ENCODE data around the gene MCM5. TPM values are rescaled to one million over a fixed set of nuclear protein-coding genes. Genes with fewer than 3 reads are reported as not detected.

Gene MCM5
- total and polyA plus RNA-seq, 2 experiments from 2014 or later = 34.4 to 51.5 TPM

DNA sequence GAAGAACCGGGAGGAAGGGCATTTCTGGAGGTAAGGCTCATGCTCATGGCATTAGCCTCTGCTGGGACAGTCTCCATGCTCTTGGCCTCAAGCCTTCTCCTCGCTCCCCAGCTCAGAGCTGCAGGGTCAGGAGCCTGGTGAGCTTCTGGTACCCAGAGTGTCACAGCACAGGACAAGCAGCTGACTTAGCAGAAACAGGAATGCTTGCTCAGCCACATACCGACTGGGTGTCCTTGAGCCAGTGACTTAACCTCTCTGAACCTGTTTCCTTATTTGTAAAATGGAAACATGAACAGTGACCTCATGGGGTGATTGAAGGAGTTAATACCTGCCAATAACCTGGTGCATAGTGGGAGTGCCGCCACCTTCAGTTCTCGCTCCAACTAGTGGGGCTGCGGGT, 72.5 kb downstream of the MCM5 start:
- Histone ChIP-seq H3K79me2 (ENCODE audit: insufficient read depth) (no peaks in the 10 kb centered on the region), H3K4me1 (ENCODE audit: insufficient read depth) (peaks cover 5% of the 10 kb centered on the region; the same call in 1 of the 2 replicates), H2AFZ (no peak overlapping the region), H4K20me1 (ENCODE audit: insufficient read depth) (no peaks in the 10 kb centered on the region), H3K4me3 (no peak overlapping the region), H3K36me3 (ENCODE audit: low read depth) (no peaks in the 10 kb centered on the region), H3K4me2 (ENCODE audit: unreplicated experiment) (no peak overlapping the region), H3F3A (ENCODE audit: insufficient read depth) (no peaks in the 10 kb centered on the region), H3K27me3 (replicated peaks; ENCODE audit: insufficient read depth) (no peaks in the 10 kb centered on the region), H3K9ac (no peak overlapping the region), H3K27ac (no peak overlapping the region), H3K9me3 (ENCODE audit: low read depth) (no peaks in the 10 kb centered on the region), H3K9me2 (ENCODE audit: insufficient read depth) (no peaks in the 10 kb centered on the region)
- TF ChIP-seq EZH2phosphoT487 (IDR thresholded peaks at IDR 0.05; ENCODE audit: insufficient read depth, low read depth) (no peak), EZH2 (IDR thresholded peaks at IDR 0.05; ENCODE audit: insufficient read depth, poor library complexity, severe bottlenecking) (no peak)
- 86 to 87% methylated on average over 6 of the region's 6 CpGs for WGBS, 2 experiments (ENCODE audit: low coverage in 1 of 2, low lambda C conversion rate in 2 of 2, missing lambda C conversion rate in 2 of 2)
- no peak for DNase-seq
- in situ Hi-C loops (cut with MboI) = no loop called here

DNA sequence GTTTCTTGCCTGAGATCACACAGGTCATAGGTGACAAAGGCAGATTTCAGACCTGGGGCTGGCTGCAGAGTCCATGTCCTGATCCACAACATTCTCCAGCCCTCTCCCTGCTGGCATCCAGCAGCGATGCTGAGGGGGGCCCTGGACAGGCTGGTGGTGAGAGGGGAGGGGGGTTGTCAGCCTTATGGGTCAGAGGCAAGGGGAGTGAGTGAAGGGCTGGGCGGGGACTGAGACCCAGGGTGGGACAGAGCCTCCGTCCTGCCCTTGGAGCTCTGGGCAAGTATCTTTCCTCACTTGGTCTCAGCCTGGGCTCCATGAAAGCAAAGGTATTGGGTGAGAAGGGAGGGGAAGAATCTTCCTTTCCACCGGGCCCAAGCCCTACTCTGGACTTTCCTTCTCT, 74.0 kb downstream of the MCM5 start:
- 75 to 86% methylated on average over 1 to 4 of the region's 4 CpGs for WGBS, 2 experiments (ENCODE audit: low coverage in 1 of 2, low lambda C conversion rate in 2 of 2, missing lambda C conversion rate in 2 of 2)

More for the DNA sequence above, 74.0 kb downstream of the MCM5 start:
- no peaks in the 10 kb centered on the region for H3K9me2 ChIP-seq (ENCODE audit: insufficient read depth)
- DNase-seq = no peak
- in situ Hi-C loops (cut with MboI) = no loop called here
- H3F3A ChIP-seq (ENCODE audit: insufficient read depth) = peaks cover 6% of the 10 kb centered on the region; the same call in 1 of the 2 replicates
- TF ChIP-seq EZH2phosphoT487 (IDR thresholded peaks at IDR 0.05; ENCODE audit: insufficient read depth, low read depth) = no peak
- no peak for TF ChIP-seq EZH2 (IDR thresholded peaks at IDR 0.05; ENCODE audit: insufficient read depth, poor library complexity, severe bottlenecking)
- no peak overlapping the region for H3K4me2 ChIP-seq (ENCODE audit: unreplicated experiment)
- no peak overlapping the region for H3K27ac ChIP-seq
- no peaks in the 10 kb centered on the region for H3K79me2 ChIP-seq (ENCODE audit: insufficient read depth)
- no peaks in the 10 kb centered on the region for H3K36me3 ChIP-seq (ENCODE audit: low read depth)
- no peak overlapping the region for H2AFZ ChIP-seq
- no peak overlapping the region for H3K4me3 ChIP-seq
- H3K9ac ChIP-seq = no peak overlapping the region
- H3K27me3 ChIP-seq (replicated peaks; ENCODE audit: insufficient read depth) = no peaks in the 10 kb centered on the region
- H4K20me1 ChIP-seq (ENCODE audit: insufficient read depth) = no peaks in the 10 kb centered on the region
- peaks cover 9% of the 10 kb centered on the region for H3K4me1 ChIP-seq (ENCODE audit: insufficient read depth)
- no peaks in the 10 kb centered on the region for H3K9me3 ChIP-seq (ENCODE audit: low read depth)

Other genes with a start within 250 kb of the MCM5 start
- gene HMGXB4, start 142.6 kb upstream of the MCM5 start, total RNA-seq (2014; rRNA removed; shearing (Covaris generic)) = 10.2 and 12.4 TPM in 2 replicates
- 17.1 and 17.8 TPM in 2 replicates for gene HMGXB4, start 142.6 kb upstream of the MCM5 start, polyA plus RNA-seq (2016; fragmentation: Nextera tagmentation; extraction: Ambion mirVana)
- 61.3 and 62.2 TPM in 2 replicates for gene TOM1, start 100.2 kb upstream of the MCM5 start, total RNA-seq (2014; rRNA removed; shearing (Covaris generic))
- 69.7 and 72.9 TPM in 2 replicates for gene TOM1, start 100.2 kb upstream of the MCM5 start, polyA plus RNA-seq (2016; fragmentation: Nextera tagmentation; extraction: Ambion mirVana)
- gene HMOX1, start 19.0 kb upstream of the MCM5 start, total RNA-seq (2014; rRNA removed; shearing (Covaris generic)) = 71.6 and 82.9 TPM in 2 replicates
- gene HMOX1, start 19.0 kb upstream of the MCM5 start, polyA plus RNA-seq (2016; fragmentation: Nextera tagmentation; extraction: Ambion mirVana) = 44.3 and 46.6 TPM in 2 replicates
- gene RASD2, start 140.7 kb downstream of the MCM5 start, total RNA-seq (2014; rRNA removed; shearing (Covaris generic)) = 0.76 and 3.7 TPM in 2 replicates
- gene RASD2, start 140.7 kb downstream of the MCM5 start, polyA plus RNA-seq (2016; fragmentation: Nextera tagmentation; extraction: Ambion mirVana) = 1.5 and 1.6 TPM in 2 replicates
- not detected in 2 replicates for gene MB, start 217.2 kb downstream of the MCM5 start, total RNA-seq (2014; rRNA removed; shearing (Covaris generic))
- gene MB, start 217.2 kb downstream of the MCM5 start, polyA plus RNA-seq (2016; fragmentation: Nextera tagmentation; extraction: Ambion mirVana) = 0.47 TPM in 1 of 2 replicates, not detected in the other
- gene APOL6, start 248.3 kb downstream of the MCM5 start, total RNA-seq (2014; rRNA removed; shearing (Covaris generic)) = 20.4 and 20.8 TPM in 2 replicates
- 7.1 and 8.0 TPM in 2 replicates for gene APOL6, start 248.3 kb downstream of the MCM5 start, polyA plus RNA-seq (2016; fragmentation: Nextera tagmentation; extraction: Ambion mirVana)